ENCODE data around the gene OLIG1.

DNA sequence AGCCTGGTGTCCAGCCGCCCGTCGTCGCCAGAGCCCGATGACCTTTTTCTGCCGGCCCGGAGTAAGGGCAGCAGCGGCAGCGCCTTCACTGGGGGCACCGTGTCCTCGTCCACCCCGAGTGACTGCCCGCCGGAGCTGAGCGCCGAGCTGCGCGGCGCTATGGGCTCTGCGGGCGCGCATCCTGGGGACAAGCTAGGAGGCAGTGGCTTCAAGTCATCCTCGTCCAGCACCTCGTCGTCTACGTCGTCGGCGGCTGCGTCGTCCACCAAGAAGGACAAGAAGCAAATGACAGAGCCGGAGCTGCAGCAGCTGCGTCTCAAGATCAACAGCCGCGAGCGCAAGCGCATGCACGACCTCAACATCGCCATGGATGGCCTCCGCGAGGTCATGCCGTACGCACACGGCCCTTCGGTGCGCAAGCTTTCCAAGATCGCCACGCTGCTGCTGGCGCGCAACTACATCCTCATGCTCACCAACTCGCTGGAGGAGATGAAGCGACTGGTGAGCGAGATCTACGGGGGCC is 43.0 kb upstream of the OLIG1 start:
- TF ChIP-seq BHLHE40 (IDR thresholded peaks at IDR 0.05; ENCODE audit: low read depth, low read length) = no peak
- TF ChIP-seq POLR2A (IDR thresholded peaks at IDR 0.05; ENCODE audit: low read depth, low read length) = no peak
- TF ChIP-seq USF2 (IDR thresholded peaks at IDR 0.05; ENCODE audit: low read depth, low read length) = no peak
- TF ChIP-seq, protein P1, sequence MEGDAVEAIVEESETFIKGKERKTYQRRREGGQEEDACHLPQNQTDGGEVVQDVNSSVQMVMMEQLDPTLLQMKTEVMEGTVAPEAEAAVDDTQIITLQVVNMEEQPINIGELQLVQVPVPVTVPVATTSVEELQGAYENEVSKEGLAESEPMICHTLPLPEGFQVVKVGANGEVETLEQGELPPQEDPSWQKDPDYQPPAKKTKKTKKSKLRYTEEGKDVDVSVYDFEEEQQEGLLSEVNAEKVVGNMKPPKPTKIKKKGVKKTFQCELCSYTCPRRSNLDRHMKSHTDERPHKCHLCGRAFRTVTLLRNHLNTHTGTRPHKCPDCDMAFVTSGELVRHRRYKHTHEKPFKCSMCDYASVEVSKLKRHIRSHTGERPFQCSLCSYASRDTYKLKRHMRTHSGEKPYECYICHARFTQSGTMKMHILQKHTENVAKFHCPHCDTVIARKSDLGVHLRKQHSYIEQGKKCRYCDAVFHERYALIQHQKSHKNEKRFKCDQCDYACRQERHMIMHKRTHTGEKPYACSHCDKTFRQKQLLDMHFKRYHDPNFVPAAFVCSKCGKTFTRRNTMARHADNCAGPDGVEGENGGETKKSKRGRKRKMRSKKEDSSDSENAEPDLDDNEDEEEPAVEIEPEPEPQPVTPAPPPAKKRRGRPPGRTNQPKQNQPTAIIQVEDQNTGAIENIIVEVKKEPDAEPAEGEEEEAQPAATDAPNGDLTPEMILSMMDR (conservative IDR thresholded peaks at IDR 0.05; ENCODE audit: low read depth, low read length) = no peak
- no peak for TF ChIP-seq RAD21 (IDR thresholded peaks at IDR 0.05; ENCODE audit: low read length)
- no peak for TF ChIP-seq CEBPB (IDR thresholded peaks at IDR 0.05; ENCODE audit: low read depth, low read length)
- TF ChIP-seq NFE2L2 (IDR thresholded peaks at IDR 0.05; ENCODE audit: low read depth, low read length) = no peak
- no peak for TF ChIP-seq MAZ (IDR thresholded peaks at IDR 0.05; ENCODE audit: borderline replicate concordance, low read depth, low read length)
- no peak for TF ChIP-seq RFX5 (IDR thresholded peaks at IDR 0.05; ENCODE audit: low read depth, low read length)
- no peak for TF ChIP-seq MXI1 (IDR thresholded peaks at IDR 0.05; ENCODE audit: borderline replicate concordance, low read depth, low read length)
- TF ChIP-seq SMC3 (IDR thresholded peaks at IDR 0.05; ENCODE audit: low read depth, low read length) = no peak
- TF ChIP-seq CHD1 (IDR thresholded peaks at IDR 0.05; ENCODE audit: low read depth, low read length) = no peak
